GM18505 (cell line): ENCODE measurements around the gene OR13J1.
"Not testable (repeated sequence)": the region's sequence is repeated elsewhere in the genome, so short reads cannot be mapped to it uniquely, and the experiment has no call there.

Experiments
- ATAC-seq: cut with Tn5 transposase; IDR thresholded peaks from one replicate; pipeline ENCODE4 v1.9.1; 2021; ENCODE audit not compliant: unreplicated experiment
- POLR2A ChIP-seq: IDR thresholded peaks from 4 replicates; pipeline ENCODE4 v1.6.1; 2011; ENCODE audit warnings: borderline replicate concordance; ENCODE audit not compliant: insufficient read depth, insufficient read length; ENCODE audit errors: extremely low read depth

OR13J1 gene

GRCh38 chr9:35870351-35870923 is at the start of gene OR13J1:
OR13J1 (minus strand) TSS chr9:35870401; CDS start chr9:35870401, 0 bp downstream.
- TF ChIP-seq POLR2A: no peak

DNA sequence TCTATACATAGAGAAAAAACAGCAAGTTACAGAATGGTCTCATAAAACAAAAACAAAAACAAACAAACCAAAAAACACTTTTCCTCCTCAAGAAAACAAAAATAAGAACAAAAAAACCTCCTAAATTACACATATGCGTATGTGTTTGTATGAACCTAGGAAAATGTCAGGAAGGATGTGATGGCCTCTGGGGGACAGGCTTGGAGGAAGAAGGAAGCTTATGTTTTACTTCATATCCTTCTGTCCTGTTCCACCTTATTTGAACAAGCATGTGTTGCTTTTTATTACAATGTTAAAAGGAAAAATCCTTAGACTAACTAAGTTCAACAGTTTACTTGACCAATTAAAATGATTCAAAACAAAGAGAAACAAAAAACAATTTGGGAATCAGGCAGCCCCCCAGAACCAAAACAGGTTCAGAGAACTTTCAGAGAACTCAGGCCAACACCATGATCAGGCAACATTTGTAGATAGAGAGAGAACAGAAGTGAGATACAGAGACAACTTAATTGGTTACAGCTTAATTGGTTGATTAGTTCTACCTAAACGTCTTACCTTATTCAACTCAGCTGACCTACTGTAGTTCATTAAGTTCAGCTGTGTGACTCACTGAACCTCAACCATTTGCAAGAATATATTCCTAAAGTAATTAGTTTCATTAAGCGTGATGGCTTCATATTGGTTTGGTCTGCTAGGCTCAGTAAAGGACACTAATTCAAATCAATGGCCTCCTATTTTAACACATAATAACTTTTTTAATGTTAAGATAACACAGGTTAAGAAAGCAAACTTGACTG is 49.2 kb upstream of the OR13J1 start:
- no peak for TF ChIP-seq POLR2A
- ATAC-seq: no peak

More at GRCh38 chr9:35870351-35870923, at the start of gene OR13J1:
- ATAC-seq: no peak

- no peak for TF ChIP-seq POLR2A
- no peak for ATAC-seq
Observed at GRCh38 chr9:35918780-35919179, 48.6 kb upstream of the OR13J1 start.

GRCh38 chr9:35917261-35917660 is 47.1 kb upstream of the OR13J1 start:
- ATAC-seq: no peak
- no peak for TF ChIP-seq POLR2A

GRCh38 chr9:35915681-35916294 is 45.6 kb upstream of the OR13J1 start:
- no peak for ATAC-seq

DNA sequence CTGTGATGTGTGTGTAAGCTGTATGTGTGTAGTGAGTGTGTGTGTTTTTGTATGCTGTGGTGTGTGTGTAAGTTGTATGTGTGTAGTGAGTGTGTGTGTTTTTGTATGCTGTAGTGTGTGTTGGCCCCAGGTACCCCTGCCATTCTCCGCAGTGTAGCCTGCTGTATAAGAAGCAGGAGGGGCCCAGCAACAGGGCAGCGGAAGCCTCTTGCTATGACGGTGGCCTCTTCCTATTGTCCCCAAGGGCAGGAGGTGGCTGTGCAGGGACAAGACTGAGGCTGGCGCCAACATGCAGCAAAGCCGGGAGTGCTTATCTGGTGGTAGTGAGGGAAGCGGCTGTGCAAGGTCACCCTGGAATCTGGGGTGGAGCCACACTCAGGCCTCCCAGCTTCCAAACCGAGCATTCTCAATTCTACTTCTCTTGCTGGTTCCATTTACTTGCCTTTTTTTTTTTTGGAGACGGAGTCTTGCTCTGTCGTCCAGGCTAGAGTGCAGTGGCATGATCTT is 44.2 kb upstream of the OR13J1 start:
- no peak for TF ChIP-seq POLR2A
- no peak for ATAC-seq

More at GRCh38 chr9:35915681-35916294, 45.6 kb upstream of the OR13J1 start:
- no peak for TF ChIP-seq POLR2A

DNA sequence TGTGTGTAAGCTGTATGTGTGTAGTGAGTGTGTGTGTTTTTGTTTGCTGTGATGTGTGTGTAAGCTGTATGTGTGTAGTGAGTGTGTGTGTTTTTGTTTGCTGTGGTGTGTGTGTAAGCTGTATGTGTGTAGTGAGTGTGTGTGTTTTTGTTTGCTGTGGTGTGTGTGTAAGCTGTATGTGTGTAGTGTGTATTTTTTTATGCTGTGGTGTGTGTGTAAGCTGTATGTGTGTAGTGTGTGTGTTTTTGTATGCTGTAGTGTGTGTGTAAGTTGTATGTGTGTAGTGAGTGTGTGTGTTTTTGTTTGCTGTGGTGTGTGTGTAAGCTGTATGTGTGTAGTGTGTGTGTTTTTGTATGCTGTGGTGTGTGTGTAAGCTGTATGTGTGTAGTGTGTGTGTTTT is 43.2 kb upstream of the OR13J1 start:
- not testable (repeated sequence) for ATAC-seq

DNA sequence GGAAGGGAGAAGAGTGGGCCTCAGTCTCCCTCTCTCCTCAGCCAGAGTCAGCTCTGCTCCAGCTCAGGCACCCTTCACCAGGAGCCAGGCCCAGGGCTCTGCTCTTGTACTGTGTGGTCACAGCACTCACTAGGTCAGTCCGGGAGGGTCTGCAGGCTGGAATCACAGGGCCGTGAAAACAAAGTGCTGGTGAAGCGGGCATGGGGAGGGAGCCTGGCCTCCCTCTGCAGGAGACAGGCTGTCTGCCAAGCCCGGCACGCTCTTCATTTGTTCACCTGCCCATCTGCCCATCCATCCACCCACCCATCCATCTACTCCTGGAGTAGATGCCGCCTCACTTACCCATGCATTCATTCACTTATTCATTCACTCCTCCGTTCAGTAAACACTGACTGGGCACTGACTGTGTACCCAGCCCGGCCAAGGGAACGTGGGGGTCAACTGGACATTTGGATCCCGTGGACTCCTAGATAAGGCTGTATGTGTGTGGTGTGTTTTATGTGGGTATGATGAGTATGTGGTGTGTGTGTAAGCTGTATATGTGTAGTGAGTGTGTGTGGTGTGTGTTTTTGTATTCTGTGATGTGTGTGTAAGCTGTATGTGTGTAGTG is 42.7 kb upstream of the OR13J1 start:
- ATAC-seq: no peak
- no peak for TF ChIP-seq POLR2A

- no peak for ATAC-seq
- TF ChIP-seq POLR2A: no peak
Observed at GRCh38 chr9:35911690-35912089, 41.5 kb upstream of the OR13J1 start.

DNA sequence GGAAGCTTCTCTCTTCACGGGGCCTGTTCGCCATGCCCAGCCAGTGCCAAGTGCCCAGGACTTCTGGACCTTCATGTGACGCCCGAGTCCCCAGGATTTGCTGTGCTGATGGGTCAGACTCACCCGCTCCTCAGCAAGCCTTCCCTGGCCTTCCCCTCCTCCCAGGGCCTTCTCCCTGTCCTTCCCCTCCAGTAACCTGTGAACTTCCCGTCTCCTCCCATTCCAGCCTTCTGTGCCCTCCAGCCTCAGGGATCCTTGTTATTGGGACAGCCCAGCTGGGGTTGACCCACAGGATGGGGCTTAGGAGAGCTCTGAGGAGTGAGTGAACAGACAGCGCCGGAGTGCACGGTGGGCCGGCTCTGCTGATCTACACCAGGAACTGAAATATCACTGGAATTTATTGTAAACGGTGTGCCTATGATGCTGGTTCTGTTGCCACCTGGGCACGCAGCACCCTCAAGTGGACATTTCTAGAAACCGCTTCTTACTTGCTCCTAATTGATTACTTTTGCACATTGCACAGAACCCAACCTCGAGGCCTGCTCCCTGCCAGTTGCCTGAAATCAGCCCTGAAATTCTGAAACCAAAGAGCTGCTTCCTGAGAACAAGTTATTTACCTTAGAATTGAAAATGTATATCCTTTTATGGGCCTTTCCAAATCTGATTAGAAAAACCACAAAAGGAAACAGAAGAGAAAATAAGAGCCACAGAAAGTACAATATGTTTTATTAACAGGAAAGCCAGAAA is 40.6 kb upstream of the OR13J1 start:
- ATAC-seq: no peak
- TF ChIP-seq POLR2A: no peak

DNA sequence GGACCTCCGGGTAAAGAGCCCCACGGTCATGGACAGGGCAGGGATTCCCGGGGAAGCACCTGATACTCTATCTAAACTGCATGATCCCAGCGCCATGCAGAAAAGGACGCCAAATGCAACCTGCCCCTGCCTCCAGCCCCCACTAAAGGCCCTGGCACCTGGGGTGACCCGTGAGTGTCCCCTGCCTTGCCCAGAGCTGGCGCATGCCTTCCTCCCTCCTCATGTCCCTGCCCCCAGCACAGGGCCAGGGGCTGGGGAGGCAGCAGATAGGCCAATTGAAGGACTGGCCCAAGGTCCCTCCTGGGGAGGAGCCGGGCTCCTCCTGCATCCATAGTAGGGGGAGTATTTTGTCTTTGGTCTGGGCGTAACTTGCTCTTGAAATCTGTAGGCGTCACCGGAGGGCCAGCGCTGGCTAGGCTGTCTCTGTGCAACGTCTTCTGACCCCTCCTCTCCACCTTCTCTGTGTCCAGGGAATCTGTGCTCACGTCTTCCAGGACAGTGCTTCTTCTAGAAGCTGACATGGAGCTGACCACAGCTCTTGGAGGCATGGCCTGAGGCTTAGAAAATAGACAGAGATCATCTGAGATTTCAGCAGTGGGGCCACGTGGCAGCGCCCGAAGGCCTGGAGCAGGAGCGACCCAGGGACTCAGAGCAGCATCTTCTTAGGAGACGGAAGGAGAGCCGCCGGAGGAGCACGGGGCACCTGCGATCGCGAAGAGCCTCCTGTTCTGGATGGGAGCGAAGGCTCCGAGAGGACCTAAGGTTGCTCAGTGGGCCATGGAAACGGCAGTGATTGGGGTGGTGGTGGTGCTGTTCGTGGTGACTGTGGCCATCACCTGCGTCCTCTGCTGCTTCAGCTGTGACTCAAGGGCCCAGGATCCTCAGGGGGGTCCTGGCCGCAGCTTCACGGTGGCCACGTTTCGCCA is 39.7 kb upstream of the OR13J1 start:
- no peak for ATAC-seq
- TF ChIP-seq POLR2A: no peak

- no peak for ATAC-seq
- no peak for TF ChIP-seq POLR2A
Observed at GRCh38 chr9:35909274-35909673, 39.1 kb upstream of the OR13J1 start, which contains the start of gene SPAAR. SPAAR (plus strand) TSS chr9:35909490; CDS start chr9:35910464, 974 bp downstream.
